ENCODE data around the gene FOXN3. TPM values are rescaled to one million over a fixed set of nuclear protein-coding genes. Genes with fewer than 3 reads are reported as not detected.

The FOXN3 gene
- total RNA-seq, 1 experiment from 2014 or later, result 8.8 TPM

DNA sequence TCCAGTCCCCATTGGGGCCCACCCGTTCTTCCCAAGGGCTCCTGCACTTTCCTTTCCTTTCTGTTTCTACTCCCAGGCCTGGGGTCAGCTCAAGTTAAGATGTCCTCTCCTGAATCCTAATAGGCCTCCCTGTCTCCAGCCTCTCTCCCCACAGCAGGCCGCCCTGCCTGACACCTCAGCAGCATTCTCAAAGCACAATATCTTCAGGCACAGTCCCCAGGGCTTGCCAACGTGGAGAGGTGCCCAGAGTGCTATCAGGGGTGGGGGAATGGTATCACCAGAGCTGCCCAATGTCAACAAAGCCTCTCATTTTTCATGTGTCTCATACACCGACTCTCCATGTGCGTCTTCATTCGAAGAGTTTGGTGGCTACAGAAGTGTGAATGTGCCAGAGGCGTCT lies 123.0 kb downstream of the FOXN3 start:
- no TSS peak for BruUV-seq (replicated peaks)
- no peak for DNase-seq (ENCODE audit: low read depth, low spot score)
- ChIA-PET CTCF (no interaction called here), POLR2A (no interaction called here)
- H3K4me3 ChIP-seq (ENCODE audit: low read depth in 2 of 2, low read length in 2 of 2), result no peak overlapping the region
- H3K27ac ChIP-seq (ENCODE audit: low read length), result no peak overlapping the region
- H3K9me3 ChIP-seq (ENCODE audit: control insufficient read depth, insufficient read depth, low read depth, low read length), result no peaks in the 10 kb centered on the region
- in situ Hi-C loops (cut with HindIII; ENCODE audit: low pct_unique_long_range_greater_than_20kb, low sequenced_read_pairs), result no loop called here
- TF ChIP-seq, protein P1, sequence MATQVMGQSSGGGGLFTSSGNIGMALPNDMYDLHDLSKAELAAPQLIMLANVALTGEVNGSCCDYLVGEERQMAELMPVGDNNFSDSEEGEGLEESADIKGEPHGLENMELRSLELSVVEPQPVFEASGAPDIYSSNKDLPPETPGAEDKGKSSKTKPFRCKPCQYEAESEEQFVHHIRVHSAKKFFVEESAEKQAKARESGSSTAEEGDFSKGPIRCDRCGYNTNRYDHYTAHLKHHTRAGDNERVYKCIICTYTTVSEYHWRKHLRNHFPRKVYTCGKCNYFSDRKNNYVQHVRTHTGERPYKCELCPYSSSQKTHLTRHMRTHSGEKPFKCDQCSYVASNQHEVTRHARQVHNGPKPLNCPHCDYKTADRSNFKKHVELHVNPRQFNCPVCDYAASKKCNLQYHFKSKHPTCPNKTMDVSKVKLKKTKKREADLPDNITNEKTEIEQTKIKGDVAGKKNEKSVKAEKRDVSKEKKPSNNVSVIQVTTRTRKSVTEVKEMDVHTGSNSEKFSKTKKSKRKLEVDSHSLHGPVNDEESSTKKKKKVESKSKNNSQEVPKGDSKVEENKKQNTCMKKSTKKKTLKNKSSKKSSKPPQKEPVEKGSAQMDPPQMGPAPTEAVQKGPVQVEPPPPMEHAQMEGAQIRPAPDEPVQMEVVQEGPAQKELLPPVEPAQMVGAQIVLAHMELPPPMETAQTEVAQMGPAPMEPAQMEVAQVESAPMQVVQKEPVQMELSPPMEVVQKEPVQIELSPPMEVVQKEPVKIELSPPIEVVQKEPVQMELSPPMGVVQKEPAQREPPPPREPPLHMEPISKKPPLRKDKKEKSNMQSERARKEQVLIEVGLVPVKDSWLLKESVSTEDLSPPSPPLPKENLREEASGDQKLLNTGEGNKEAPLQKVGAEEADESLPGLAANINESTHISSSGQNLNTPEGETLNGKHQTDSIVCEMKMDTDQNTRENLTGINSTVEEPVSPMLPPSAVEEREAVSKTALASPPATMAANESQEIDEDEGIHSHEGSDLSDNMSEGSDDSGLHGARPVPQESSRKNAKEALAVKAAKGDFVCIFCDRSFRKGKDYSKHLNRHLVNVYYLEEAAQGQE (IDR thresholded peaks at IDR 0.05; ENCODE audit: insufficient read depth in 1 of 2, low read depth in 2 of 2, low read length in 1 of 2), result no peak
- TF ChIP-seq, protein P2, sequence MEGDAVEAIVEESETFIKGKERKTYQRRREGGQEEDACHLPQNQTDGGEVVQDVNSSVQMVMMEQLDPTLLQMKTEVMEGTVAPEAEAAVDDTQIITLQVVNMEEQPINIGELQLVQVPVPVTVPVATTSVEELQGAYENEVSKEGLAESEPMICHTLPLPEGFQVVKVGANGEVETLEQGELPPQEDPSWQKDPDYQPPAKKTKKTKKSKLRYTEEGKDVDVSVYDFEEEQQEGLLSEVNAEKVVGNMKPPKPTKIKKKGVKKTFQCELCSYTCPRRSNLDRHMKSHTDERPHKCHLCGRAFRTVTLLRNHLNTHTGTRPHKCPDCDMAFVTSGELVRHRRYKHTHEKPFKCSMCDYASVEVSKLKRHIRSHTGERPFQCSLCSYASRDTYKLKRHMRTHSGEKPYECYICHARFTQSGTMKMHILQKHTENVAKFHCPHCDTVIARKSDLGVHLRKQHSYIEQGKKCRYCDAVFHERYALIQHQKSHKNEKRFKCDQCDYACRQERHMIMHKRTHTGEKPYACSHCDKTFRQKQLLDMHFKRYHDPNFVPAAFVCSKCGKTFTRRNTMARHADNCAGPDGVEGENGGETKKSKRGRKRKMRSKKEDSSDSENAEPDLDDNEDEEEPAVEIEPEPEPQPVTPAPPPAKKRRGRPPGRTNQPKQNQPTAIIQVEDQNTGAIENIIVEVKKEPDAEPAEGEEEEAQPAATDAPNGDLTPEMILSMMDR (IDR thresholded peaks at IDR 0.05), result no peak
- TF ChIP-seq SIN3A (IDR thresholded peaks at IDR 0.05; ENCODE audit: borderline replicate concordance, insufficient read depth, low read depth, low read length), result no peak
- TF ChIP-seq TCF7L2 (IDR thresholded peaks at IDR 0.05; ENCODE audit: low read depth, low read length), result no peak
- no peak for TF ChIP-seq POLR2AphosphoS5 (IDR thresholded peaks at IDR 0.05; ENCODE audit: low read depth, low read length)
- no peak for ATAC-seq
- no peaks in the 10 kb centered on the region for H3K4me1 ChIP-seq (ENCODE audit: control insufficient read depth, insufficient read depth, low read length)
- intact Hi-C loops (cut with micrococcal nuclease; ENCODE audit: unreplicated experiment), result no loop called here
- no peaks in the 10 kb centered on the region for H3K36me3 ChIP-seq (ENCODE audit: control insufficient read depth, insufficient read depth, low read length)
- no peaks in the 10 kb centered on the region for H3K27me3 ChIP-seq (ENCODE audit: control insufficient read depth, insufficient read depth, low read length)

DNA sequence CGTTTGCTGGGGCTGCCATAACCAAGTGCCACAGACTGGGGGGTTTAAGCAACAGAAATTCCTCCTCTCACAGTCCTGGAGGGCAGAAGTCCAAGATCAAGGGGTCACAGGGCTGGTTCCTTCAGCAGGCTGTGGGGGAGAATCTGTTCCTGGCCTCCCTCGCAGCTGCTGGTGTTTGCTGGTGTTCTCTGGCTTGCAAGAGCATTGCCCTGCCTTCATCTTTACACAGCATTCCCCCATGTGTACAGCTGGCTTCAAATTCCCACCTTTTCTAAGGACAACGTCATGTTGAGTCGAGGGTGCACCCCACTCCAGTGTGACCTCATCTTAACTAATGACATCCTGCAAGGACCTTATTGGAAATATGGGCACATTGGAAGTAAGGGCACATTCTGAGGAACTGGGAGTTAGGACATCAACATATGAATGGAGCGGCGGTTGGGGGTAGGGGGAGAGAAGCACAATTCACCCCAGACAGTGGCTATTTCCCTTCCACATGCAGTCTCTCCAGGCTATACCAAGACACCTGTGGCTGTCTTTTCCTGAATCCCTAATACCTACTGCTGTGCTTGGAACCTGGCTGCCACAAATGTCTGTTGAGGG lies 123.6 kb downstream of the FOXN3 start:
- intact Hi-C loops (cut with micrococcal nuclease; ENCODE audit: unreplicated experiment) (no loop called here), in situ Hi-C loops (cut with HindIII; ENCODE audit: low pct_unique_long_range_greater_than_20kb, low sequenced_read_pairs) (no loop called here)
- DNase-seq (ENCODE audit: low read depth, low spot score) (no peak), ATAC-seq (no peak)
- no peaks in the 10 kb centered on the region for H3K27me3 ChIP-seq (ENCODE audit: control insufficient read depth, insufficient read depth, low read length)
- H3K36me3 ChIP-seq (ENCODE audit: control insufficient read depth, insufficient read depth, low read length), result no peaks in the 10 kb centered on the region
- TF ChIP-seq SIN3A (IDR thresholded peaks at IDR 0.05; ENCODE audit: borderline replicate concordance, insufficient read depth, low read depth, low read length) (no peak), TCF7L2 (IDR thresholded peaks at IDR 0.05; ENCODE audit: low read depth, low read length) (no peak), POLR2AphosphoS5 (IDR thresholded peaks at IDR 0.05; ENCODE audit: low read depth, low read length) (no peak)
- TF ChIP-seq, protein P1 (IDR thresholded peaks at IDR 0.05; ENCODE audit: insufficient read depth in 1 of 2, low read depth in 2 of 2, low read length in 1 of 2), result no peak
- TF ChIP-seq, protein P2 (IDR thresholded peaks at IDR 0.05), result no peak
- no peak overlapping the region for H3K27ac ChIP-seq (ENCODE audit: low read length)
- H3K4me3 ChIP-seq (ENCODE audit: low read depth in 2 of 2, low read length in 2 of 2), result no peak overlapping the region
- POLR2A ChIA-PET, result no interaction called here
- H3K4me1 ChIP-seq (ENCODE audit: control insufficient read depth, insufficient read depth, low read length), result no peaks in the 10 kb centered on the region
- CTCF ChIA-PET, result interaction anchor here (0.6 kb wide), 1 partner anchor 61 kb away, joined by 3 read pairs; no protein-coding TSS in a partner anchor
- BruUV-seq (replicated peaks), result no TSS peak
- H3K9me3 ChIP-seq (ENCODE audit: control insufficient read depth, insufficient read depth, low read depth, low read length), result no peaks in the 10 kb centered on the region
